22Rv1 (cell line): Measurements from ENCODE around the gene BMERB1.

ENCODE experiments used
- CTCF ChIP-seq: fragments of 450-650 bp; IDR thresholded peaks from 2 replicates; pipeline ENCODE4 v1.5.1; 2017; ENCODE audit warnings: mild to moderate bottlenecking
- ZFX ChIP-seq: fragments of 450-650 bp; IDR thresholded peaks from 2 replicates; pipeline ENCODE4 v1.6.1; 2017; ENCODE audit warnings: antibody characterized with exemption, borderline replicate concordance

GRCh38 chr16:15601212-15601879 is 167.0 kb downstream of the BMERB1 start:
- TF ChIP-seq CTCF (no peak), ZFX (no peak)
